Parathyroid adenoma (tissue), 2 donors: Measurements from ENCODE around the gene TEX101.
"Not testable (repeated sequence)": the region's sequence is repeated elsewhere in the genome, so short reads cannot be mapped to it uniquely, and the experiment has no call there.

Experiments used
- H2AFZ ChIP-seq: fragments of 300-600 bp; sonication (generic); one replicate; pipeline ENCODE4 v1.7.0; 2017; ENCODE audit warnings: antibody characterized with exemption, mild to moderate bottlenecking
- H3K27ac ChIP-seq: fragments of 300-600 bp; sonication (generic); one replicate; pipeline ENCODE4 v1.7.0; 2017
- H3K27me3 ChIP-seq: fragments of 300-600 bp; sonication (generic); one replicate; pipeline ENCODE4 v1.7.0; 2017; ENCODE audit warnings: low read length; ENCODE audit not compliant: control insufficient read depth, insufficient read depth
- H3K36me3 ChIP-seq: fragments of 300-600 bp; sonication (generic); one replicate; pipeline ENCODE4 v1.7.0; 2017; ENCODE audit warnings: low read length; ENCODE audit not compliant: control insufficient read depth, insufficient read depth
- H3K4me1 ChIP-seq: fragments of 300-600 bp; sonication (generic); one replicate; pipeline ENCODE4 v1.7.0; 2017; ENCODE audit warnings: control low read depth
- H3K4me2 ChIP-seq: fragments of 300-600 bp; sonication (generic); one replicate; pipeline ENCODE4 v1.7.0; 2017; ENCODE audit warnings: low read length
- H3K4me3 ChIP-seq: fragments of 300-600 bp; sonication (generic); one replicate; pipeline ENCODE4 v1.7.0; 2017; ENCODE audit warnings: low read depth, low read length
- H3K79me2 ChIP-seq: fragments of 300-600 bp; sonication (generic); one replicate; pipeline ENCODE4 v1.7.0; 2017; ENCODE audit warnings: control low read depth
- H3K9ac ChIP-seq: fragments of 300-600 bp; sonication (generic); one replicate; pipeline ENCODE4 v1.7.0; 2017; ENCODE audit warnings: mild to moderate bottlenecking
- H3K9me3 ChIP-seq: fragments of 300-600 bp; sonication (generic); one replicate; pipeline ENCODE4 v1.7.0; 2017; ENCODE audit warnings: low read length; ENCODE audit not compliant: control insufficient read depth
- CTCF ChIP-seq: fragments of 300-600 bp; sonication (generic); IDR thresholded peaks from one replicate; pipeline ENCODE4 v1.7.0; 2017; ENCODE audit warnings: antibody characterized with exemption, mild to moderate bottlenecking
- donor health status: primary hyperparathyroidism.

The TEX101 gene

GRCh38 chr19:43414554-43414953 lies at the start of gene TEX101:
Gene TEX101, plus strand, starts transcription at chr19:43414890. Its CDS starts 1,030 bp downstream, at chr19:43415920.
- Histone ChIP-seq H3K4me1 (no peaks in the 10 kb centered on the region), H3K79me2 (no peaks in the 10 kb centered on the region), H3K4me3 (no peak within 1 kb of the TSS), H3K9ac (no peak within 1 kb of the TSS), H3K27ac (no peak within 1 kb of the TSS), H3K9me3 (no peaks in the 10 kb centered on the region), H3K4me2 (no peak within 1 kb of the TSS), H3K36me3 (no peaks in the 10 kb centered on the region), H2AFZ (no peak within 1 kb of the TSS), H3K27me3 (no peaks in the 10 kb centered on the region)
- TF ChIP-seq CTCF = no peak

- H3K4me1 ChIP-seq, H2AFZ ChIP-seq, H3K27me3 ChIP-seq, H3K9me3 ChIP-seq, H3K4me2 ChIP-seq, H3K27ac ChIP-seq, H3K79me2 ChIP-seq, H3K9ac ChIP-seq, H3K36me3 ChIP-seq, H3K4me3 ChIP-seq: not testable (repeated sequence)
Measured at GRCh38 chr19:43365677-43366076, 49.0 kb upstream of the TEX101 start.

GRCh38 chr19:43367822-43368221 lies 46.9 kb upstream of the TEX101 start:
- H3K4me1 ChIP-seq = no peaks in the 10 kb centered on the region
- H3K4me3 ChIP-seq = no peak overlapping the region
- H3K9me3 ChIP-seq = no peaks in the 10 kb centered on the region
- no peaks in the 10 kb centered on the region for H3K36me3 ChIP-seq
- H3K79me2 ChIP-seq = no peaks in the 10 kb centered on the region
- no peak overlapping the region for H3K27ac ChIP-seq
- no peaks in the 10 kb centered on the region for H3K27me3 ChIP-seq
- H2AFZ ChIP-seq = no peak overlapping the region
- no peak overlapping the region for H3K4me2 ChIP-seq
- no peak overlapping the region for H3K9ac ChIP-seq
- TF ChIP-seq CTCF = no peak

- H3K27ac ChIP-seq, H3K9ac ChIP-seq, H3K79me2 ChIP-seq, H3K36me3 ChIP-seq, H2AFZ ChIP-seq, H3K9me3 ChIP-seq, H3K4me3 ChIP-seq, H3K4me1 ChIP-seq, H3K27me3 ChIP-seq, H3K4me2 ChIP-seq: not testable (repeated sequence)
Measured at GRCh38 chr19:43368897-43369296, 45.8 kb upstream of the TEX101 start.

GRCh38 chr19:43371909-43372308 lies 42.8 kb upstream of the TEX101 start:
- no peaks in the 10 kb centered on the region for H3K36me3 ChIP-seq
- H3K9ac ChIP-seq = no peak overlapping the region
- H3K4me3 ChIP-seq = no peak overlapping the region
- TF ChIP-seq CTCF = no peak
- H3K79me2 ChIP-seq = no peaks in the 10 kb centered on the region
- H3K9me3 ChIP-seq = no peaks in the 10 kb centered on the region
- no peaks in the 10 kb centered on the region for H3K27me3 ChIP-seq
- no peak overlapping the region for H3K27ac ChIP-seq
- H3K4me2 ChIP-seq = no peak overlapping the region
- no peaks in the 10 kb centered on the region for H3K4me1 ChIP-seq
- no peak overlapping the region for H2AFZ ChIP-seq

- no peak overlapping the region for H3K4me2 ChIP-seq
- H3K27me3 ChIP-seq = no peaks in the 10 kb centered on the region
- H3K79me2 ChIP-seq = no peaks in the 10 kb centered on the region
Measured at GRCh38 chr19:43372462-43372861, 42.2 kb upstream of the TEX101 start.

GRCh38 chr19:43377624-43378023 lies 37.1 kb upstream of the TEX101 start:
- not testable (repeated sequence) for H3K9me3 ChIP-seq, H3K79me2 ChIP-seq, H3K4me1 ChIP-seq, H2AFZ ChIP-seq, H3K27ac ChIP-seq, H3K9ac ChIP-seq, H3K4me3 ChIP-seq, H3K27me3 ChIP-seq, H3K36me3 ChIP-seq, H3K4me2 ChIP-seq

More at GRCh38 chr19:43372462-43372861, 42.2 kb upstream of the TEX101 start:
- no peak overlapping the region for H2AFZ ChIP-seq
- no peak overlapping the region for H3K4me3 ChIP-seq
- no peaks in the 10 kb centered on the region for H3K36me3 ChIP-seq
- H3K9me3 ChIP-seq = no peaks in the 10 kb centered on the region
- TF ChIP-seq CTCF = no peak
- H3K27ac ChIP-seq = no peak overlapping the region
- H3K4me1 ChIP-seq = no peaks in the 10 kb centered on the region
- no peak overlapping the region for H3K9ac ChIP-seq
